MM.1S (cell line): ENCODE data around the gene FGF14.

ENCODE experiments used
- DNase-seq: peaks from one replicate; pipeline ENCODE4 v3.0.0-alpha.2; 2015
- H2AFZ ChIP-seq: fragments of 300-600 bp; sonication (generic); 2 replicates; pipeline ENCODE4 v1.6.0; 2016; ENCODE audit warnings: antibody characterized with exemption, low read length
- H3F3A ChIP-seq: fragments of 300-600 bp; sonication (generic); 2 replicates; pipeline ENCODE4 v1.6.1; 2016; ENCODE audit warnings: mild to moderate bottlenecking, antibody characterized with exemption, low read length, moderate library complexity, mixed read lengths; ENCODE audit not compliant: insufficient read depth
- H3K27ac ChIP-seq: fragments of 300-600 bp; sonication (generic); 2 replicates; pipeline ENCODE4 v1.5.1; 2016; ENCODE audit warnings: mild to moderate bottlenecking, low read length
- H3K27me3 ChIP-seq: fragments of 300-600 bp; sonication (generic); replicated peaks from 2 replicates; pipeline ENCODE4 v1.6.0; 2016; ENCODE audit warnings: low read length; ENCODE audit not compliant: insufficient read depth
- H3K36me3 ChIP-seq: fragments of 300-600 bp; sonication (generic); replicated peaks from 2 replicates; pipeline ENCODE4 v1.6.1; 2016; ENCODE audit warnings: mild to moderate bottlenecking, low read length, mixed read lengths; ENCODE audit not compliant: insufficient read depth
- H3K4me1 ChIP-seq: fragments of 300-600 bp; sonication (generic); 2 replicates; pipeline ENCODE4 v1.6.1; 2016; ENCODE audit warnings: low read length, mixed read lengths
- H3K4me2 ChIP-seq: fragments of 300-600 bp; sonication (generic); 2 replicates; pipeline ENCODE4 v1.6.0; 2016; ENCODE audit warnings: low read depth, low read length
- H3K4me3 ChIP-seq: fragments of 300-600 bp; sonication (generic); 2 replicates; pipeline ENCODE4 v1.5.1; 2016; ENCODE audit warnings: low read length, mixed read lengths
- H3K79me2 ChIP-seq: fragments of 300-600 bp; sonication (generic); 2 replicates; pipeline ENCODE4 v1.6.1; 2016; ENCODE audit warnings: mixed run types, low read length, mixed read lengths
- H3K9ac ChIP-seq: fragments of 300-600 bp; sonication (generic); 2 replicates; pipeline ENCODE4 v1.6.1; 2016; ENCODE audit warnings: low read length, mixed read lengths
- H3K9me2 ChIP-seq: fragments of 300-600 bp; sonication (generic); replicated peaks from 2 replicates; pipeline ENCODE4 v1.6.1; 2016; ENCODE audit warnings: mild to moderate bottlenecking, low read length, mixed read lengths; ENCODE audit not compliant: insufficient read depth
- H3K9me3 ChIP-seq: fragments of 300-600 bp; sonication (generic); replicated peaks from 2 replicates; pipeline ENCODE4 v1.6.1; 2016; ENCODE audit warnings: mild to moderate bottlenecking, low read length, mixed read lengths; ENCODE audit not compliant: insufficient read depth
- H4K20me1 ChIP-seq: fragments of 300-600 bp; sonication (generic); 2 replicates; pipeline ENCODE4 v1.6.1; 2016; ENCODE audit warnings: mild to moderate bottlenecking, low read length, moderate library complexity, mixed read lengths; ENCODE audit not compliant: insufficient read depth
- EZH2 ChIP-seq: fragments of 300-600 bp; sonication (generic); optimal IDR thresholded peaks from 2 replicates; pipeline ENCODE3; 2017; ENCODE audit warnings: low read depth, mild to moderate bottlenecking, antibody characterized with exemption, low read length, mixed read lengths
- EZH2phosphoT487 ChIP-seq: fragments of 300-600 bp; sonication (generic); IDR thresholded peaks from 2 replicates; pipeline ENCODE4 v1.6.1; 2018; ENCODE audit warnings: antibody characterized with exemption, low read length
- TF ChIP-seq, protein P1 (sequence below): fragments of 300-600 bp; sonication (generic); IDR thresholded peaks from 2 replicates; pipeline ENCODE4 v1.5.1; 2016; ENCODE audit warnings: antibody characterized with exemption, low read length, mixed read lengths

FGF14 gene

DNA sequence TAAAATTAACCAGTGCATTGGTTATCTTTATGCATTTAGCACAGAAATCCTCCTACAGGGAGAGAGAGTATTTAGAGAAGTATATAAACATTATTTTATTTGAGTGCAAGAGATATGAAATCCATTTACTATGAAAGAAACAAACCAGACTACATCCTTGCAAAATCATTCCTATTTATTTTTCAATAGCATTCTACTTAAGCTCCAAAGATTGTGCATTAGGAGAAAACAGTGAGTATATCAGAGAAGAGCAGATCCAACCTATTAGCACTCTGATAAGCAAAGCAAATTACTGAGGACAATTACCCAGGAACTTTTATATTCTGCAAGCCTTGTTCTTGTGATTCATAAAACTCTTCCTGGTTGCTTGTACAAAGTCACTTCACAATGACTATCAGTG lies 256.1 kb downstream of the FGF14 start:
- no peaks in the 10 kb centered on the region for H3K79me2 ChIP-seq
- no peaks in the 10 kb centered on the region for H3K9me3 ChIP-seq
- no peaks in the 10 kb centered on the region for H3K27me3 ChIP-seq
- H3K9ac ChIP-seq = no peak overlapping the region
- no peak for DNase-seq
- TF ChIP-seq EZH2 = no peak
- TF ChIP-seq, protein P1, sequence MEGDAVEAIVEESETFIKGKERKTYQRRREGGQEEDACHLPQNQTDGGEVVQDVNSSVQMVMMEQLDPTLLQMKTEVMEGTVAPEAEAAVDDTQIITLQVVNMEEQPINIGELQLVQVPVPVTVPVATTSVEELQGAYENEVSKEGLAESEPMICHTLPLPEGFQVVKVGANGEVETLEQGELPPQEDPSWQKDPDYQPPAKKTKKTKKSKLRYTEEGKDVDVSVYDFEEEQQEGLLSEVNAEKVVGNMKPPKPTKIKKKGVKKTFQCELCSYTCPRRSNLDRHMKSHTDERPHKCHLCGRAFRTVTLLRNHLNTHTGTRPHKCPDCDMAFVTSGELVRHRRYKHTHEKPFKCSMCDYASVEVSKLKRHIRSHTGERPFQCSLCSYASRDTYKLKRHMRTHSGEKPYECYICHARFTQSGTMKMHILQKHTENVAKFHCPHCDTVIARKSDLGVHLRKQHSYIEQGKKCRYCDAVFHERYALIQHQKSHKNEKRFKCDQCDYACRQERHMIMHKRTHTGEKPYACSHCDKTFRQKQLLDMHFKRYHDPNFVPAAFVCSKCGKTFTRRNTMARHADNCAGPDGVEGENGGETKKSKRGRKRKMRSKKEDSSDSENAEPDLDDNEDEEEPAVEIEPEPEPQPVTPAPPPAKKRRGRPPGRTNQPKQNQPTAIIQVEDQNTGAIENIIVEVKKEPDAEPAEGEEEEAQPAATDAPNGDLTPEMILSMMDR = no peak
- no peak for TF ChIP-seq EZH2phosphoT487
- no peak overlapping the region for H3K27ac ChIP-seq
- no peak overlapping the region for H2AFZ ChIP-seq
- no peaks in the 10 kb centered on the region for H3K36me3 ChIP-seq
- H3K4me3 ChIP-seq = no peak overlapping the region
- H3K9me2 ChIP-seq = no peaks in the 10 kb centered on the region
- no peaks in the 10 kb centered on the region for H3K4me1 ChIP-seq
- H3K4me2 ChIP-seq = no peak overlapping the region
- no peaks in the 10 kb centered on the region for H4K20me1 ChIP-seq
- H3F3A ChIP-seq = no peaks in the 10 kb centered on the region

DNA sequence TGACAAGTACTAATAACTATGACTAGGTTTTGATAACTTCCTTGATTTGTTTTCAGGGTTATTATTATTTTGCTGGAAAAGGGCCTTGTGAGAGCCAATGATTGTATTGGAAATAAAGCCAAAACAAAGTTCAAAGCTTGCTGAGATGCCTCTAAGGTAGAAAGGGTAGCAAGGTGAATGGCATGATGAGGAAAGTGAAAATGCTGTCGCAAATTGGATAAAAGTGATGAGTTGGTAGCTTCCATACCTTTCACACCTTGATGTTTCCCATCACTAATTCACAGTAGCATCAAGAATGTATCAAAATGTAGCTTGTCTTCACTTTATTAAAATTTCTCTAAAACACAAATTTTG lies 259.4 kb downstream of the FGF14 start:
- TF ChIP-seq, protein P1 = no peak
- TF ChIP-seq EZH2phosphoT487 (no peak), EZH2 (no peak)

DNA sequence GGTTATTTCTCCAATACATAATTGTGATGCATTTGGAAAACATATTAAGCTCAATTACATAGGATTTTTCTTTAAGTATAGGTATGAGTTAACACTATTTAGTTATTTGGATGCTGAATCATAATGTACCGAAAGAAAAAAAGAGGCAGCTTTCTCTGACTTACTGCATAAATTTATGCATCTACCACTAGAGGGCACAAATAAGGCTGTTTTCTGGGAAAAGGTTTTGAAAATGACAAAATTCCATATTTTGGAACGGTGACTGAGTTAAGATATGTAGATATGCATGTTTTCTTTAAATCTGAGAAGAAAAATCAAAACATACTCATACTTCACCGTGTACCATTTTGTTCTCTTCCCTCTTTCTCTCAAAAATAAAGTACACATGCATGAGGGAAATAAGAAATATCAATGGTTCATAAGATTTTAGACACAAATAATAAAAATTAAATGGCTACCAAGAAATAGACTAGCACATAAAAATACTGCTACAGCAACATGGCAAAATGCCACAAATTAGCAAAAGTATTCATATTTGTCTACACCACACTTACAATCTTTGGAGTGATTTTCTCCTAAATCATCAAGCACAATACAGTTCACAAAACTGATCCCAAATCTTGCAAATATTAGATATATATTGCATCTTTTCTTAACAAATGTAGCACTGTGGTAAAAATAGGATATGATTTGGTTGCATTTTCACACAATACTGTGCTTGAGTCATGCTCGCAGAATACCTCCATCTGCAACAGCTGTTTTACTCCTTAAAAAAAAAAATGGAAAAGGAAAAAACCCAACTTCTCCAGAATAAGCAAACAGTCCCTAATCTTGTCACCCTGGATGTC lies 260.0 kb downstream of the FGF14 start:
- Histone ChIP-seq H3K27ac (no peak overlapping the region), H3K9me3 (no peaks in the 10 kb centered on the region), H3K4me2 (no peak overlapping the region), H3K27me3 (no peaks in the 10 kb centered on the region), H2AFZ (no peak overlapping the region), H3K4me1 (no peaks in the 10 kb centered on the region), H3F3A (no peaks in the 10 kb centered on the region), H3K36me3 (no peaks in the 10 kb centered on the region), H3K4me3 (no peak overlapping the region), H3K79me2 (no peaks in the 10 kb centered on the region), H4K20me1 (no peaks in the 10 kb centered on the region), H3K9ac (no peak overlapping the region), H3K9me2 (no peaks in the 10 kb centered on the region)
- peak; percentile 27 for DNase-seq
- TF ChIP-seq, protein P1 = peak; percentile 75
- no peak for TF ChIP-seq EZH2phosphoT487

More for the DNA sequence above, 259.4 kb downstream of the FGF14 start:
- Histone ChIP-seq H3F3A (no peaks in the 10 kb centered on the region), H3K9ac (no peak overlapping the region), H3K9me3 (no peaks in the 10 kb centered on the region), H3K27ac (no peak overlapping the region), H3K27me3 (no peaks in the 10 kb centered on the region), H2AFZ (no peak overlapping the region), H3K4me1 (no peaks in the 10 kb centered on the region), H3K4me2 (no peak overlapping the region), H3K79me2 (no peaks in the 10 kb centered on the region), H3K36me3 (no peaks in the 10 kb centered on the region), H3K9me2 (no peaks in the 10 kb centered on the region), H3K4me3 (no peak overlapping the region), H4K20me1 (no peaks in the 10 kb centered on the region)
- DNase-seq = no peak
